Peyer's patch (tissue), 4 donors: ENCODE measurements around the gene ROBO1.

Experiments used
- POLR2A ChIP-seq, 2 donors: fragments of 450-650 bp; IDR thresholded peaks; one replicate each; pipeline ENCODE4 v1.5.1; 2017; ENCODE audit warnings: antibody characterized with exemption in 2 of 2, mild to moderate bottlenecking in 2 of 2, moderate library complexity in 2 of 2
- TF ChIP-seq, protein P1 (sequence below), 6 experiments: fragments of 450-650 bp in 4 of 6; fragments of 200-600 bp in 2 of 6; sonication (generic) in 1 of 6; IDR thresholded peaks; one replicate each; pipeline ENCODE4 v1.5.1; 2017 to 2019; ENCODE audit warnings: antibody characterized with exemption in 6 of 6, mild to moderate bottlenecking in 3 of 6, moderate library complexity in 1 of 6

GRCh38 chr3:78761126-78761525 is 1006.7 kb downstream of the ROBO1 start:
- TF ChIP-seq, protein P1, sequence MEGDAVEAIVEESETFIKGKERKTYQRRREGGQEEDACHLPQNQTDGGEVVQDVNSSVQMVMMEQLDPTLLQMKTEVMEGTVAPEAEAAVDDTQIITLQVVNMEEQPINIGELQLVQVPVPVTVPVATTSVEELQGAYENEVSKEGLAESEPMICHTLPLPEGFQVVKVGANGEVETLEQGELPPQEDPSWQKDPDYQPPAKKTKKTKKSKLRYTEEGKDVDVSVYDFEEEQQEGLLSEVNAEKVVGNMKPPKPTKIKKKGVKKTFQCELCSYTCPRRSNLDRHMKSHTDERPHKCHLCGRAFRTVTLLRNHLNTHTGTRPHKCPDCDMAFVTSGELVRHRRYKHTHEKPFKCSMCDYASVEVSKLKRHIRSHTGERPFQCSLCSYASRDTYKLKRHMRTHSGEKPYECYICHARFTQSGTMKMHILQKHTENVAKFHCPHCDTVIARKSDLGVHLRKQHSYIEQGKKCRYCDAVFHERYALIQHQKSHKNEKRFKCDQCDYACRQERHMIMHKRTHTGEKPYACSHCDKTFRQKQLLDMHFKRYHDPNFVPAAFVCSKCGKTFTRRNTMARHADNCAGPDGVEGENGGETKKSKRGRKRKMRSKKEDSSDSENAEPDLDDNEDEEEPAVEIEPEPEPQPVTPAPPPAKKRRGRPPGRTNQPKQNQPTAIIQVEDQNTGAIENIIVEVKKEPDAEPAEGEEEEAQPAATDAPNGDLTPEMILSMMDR (IDR thresholded peaks at IDR 0.05): no peak
- no peak for TF ChIP-seq POLR2A (IDR thresholded peaks at IDR 0.05)
